Ovary (tissue), 9 donors: ENCODE data around the gene EIF3A. TPM values are rescaled to one million over a fixed set of nuclear protein-coding genes. Genes with fewer than 3 reads are reported as not detected.

Experiments
- DNase-seq, 5 donors: peaks; one replicate each; pipeline ENCODE4 v3.0.0-alpha.2; 2019 to 2020
- H3K27ac ChIP-seq, 2 donors: fragments of 200-600 bp; one replicate each; pipeline versions ENCODE4 v1.5.1 to v1.8.0; 2019 to 2022
- H3K27me3 ChIP-seq: fragments of 200-600 bp; one replicate; pipeline ENCODE4 v1.8.0; 2022
- H3K36me3 ChIP-seq: fragments of 200-600 bp; sonication (generic); one replicate; pipeline ENCODE4 v1.5.1; 2019
- H3K4me1 ChIP-seq: one replicate; pipeline ENCODE4 v1.8.1; 2013; ENCODE audit warnings: mild to moderate bottlenecking, moderate library complexity; ENCODE audit not compliant: insufficient read depth
- H3K4me3 ChIP-seq: fragments of 200-600 bp; sonication (generic); one replicate; pipeline ENCODE4 v1.5.1; 2017
- H3K9me3 ChIP-seq, 2 donors: fragments of 200-600 bp in 1 of 2; sonication (generic) in 1 of 2; one replicate each; pipeline versions ENCODE4 v1.5.1 to v1.8.1; 2013 to 2019; ENCODE audit warnings: mild to moderate bottlenecking in 1 of 2, moderate library complexity in 1 of 2
- EP300 ChIP-seq: sonication (generic); formaldehyde crosslinking; IDR thresholded peaks from one replicate; pipeline ENCODE4 v1.6.1; 2017; ENCODE audit warnings: antibody characterized with exemption
- POLR2A ChIP-seq: fragments of 450-650 bp; IDR thresholded peaks from one replicate; pipeline ENCODE4 v1.6.1; 2017; ENCODE audit warnings: antibody characterized with exemption, mild to moderate bottlenecking, moderate library complexity
- WGBS, 3 donors: extraction: QIAGEN DNeasy Blood & Tissue Kit in 1 of 3; methylation state at CpG; one replicate each; pipeline versions ENCODE4 v1.1.5 to v1.1.7; 2013 to 2017; 5-methylcytosine and 5-hydroxymethylcytosine counted together
- intact Hi-C, 4 donors: fragments of 100-400 bp; cut with DNase I; formaldehyde crosslinking; loops; one replicate each; pipeline versions ENCODE4 v1.11.0 to v1.15.1; 2022 to 2023
- polyA plus RNA-seq, 2 donors: library from polyadenylated mRNA; stranded (reverse); fragments of 200-250 nt in 1 of 2; fragments of 350-450 nt in 1 of 2; fragmentation: Illumina TruSeq in 1 of 2; extraction: RNeasy Lipid Tissue Mini Kit (QIAGEN cat#74804) in 1 of 2; gene quantifications; one replicate each; pipeline ENCODE4 v1.2.3, GENCODE V29; 2013 to 2014
- small RNA-seq: library from RNA; depleted of rRNA; stranded (forward); fragments of <200 nt; gene quantifications from one replicate; pipeline ENCODE3, GENCODE V24; 2016
- total RNA-seq, 7 donors: library from RNA; depleted of rRNA in 2 of 7; stranded (reverse); fragments of >200 nt in 2 of 7; fragmentation: NEBNext Ultra II Directional in 3 of 7; extraction: Animal tissue kit (Norgen Biotek cat#: 25700) in 3 of 7; gene quantifications; one replicate each; pipeline versions ENCODE4 v1.1.0 to v1.2.4, GENCODE V29; 2016 to 2023
- TF ChIP-seq, protein P1 (sequence below), 3 donors: fragments of 450-650 bp in 2 of 3; fragments of 200-600 bp in 1 of 3; IDR thresholded peaks; one replicate each; pipeline versions ENCODE4 v1.5.1 to v1.8.0; 2016 to 2022; ENCODE audit warnings: antibody characterized with exemption in 3 of 3, mild to moderate bottlenecking in 1 of 3
- donor health status: DM: no; HTN: no; CAD: no; lungs with moderate emphysema.
- donor health status: DM: no; HTN: no; CAD: no.
- donor health status: Bipolar disorder and iron deficiency.
- donor health status: DM: yes; HTN: yes; CAD: no.
- donor health status: DM: no; HTN: no; CAD: no.
- donor health status: DM: yes; HTN: yes; CAD: no.

EIF3A gene
- total and polyA plus RNA-seq, 9 donors: 53.9 to 113 (median 88.1) TPM

DNA sequence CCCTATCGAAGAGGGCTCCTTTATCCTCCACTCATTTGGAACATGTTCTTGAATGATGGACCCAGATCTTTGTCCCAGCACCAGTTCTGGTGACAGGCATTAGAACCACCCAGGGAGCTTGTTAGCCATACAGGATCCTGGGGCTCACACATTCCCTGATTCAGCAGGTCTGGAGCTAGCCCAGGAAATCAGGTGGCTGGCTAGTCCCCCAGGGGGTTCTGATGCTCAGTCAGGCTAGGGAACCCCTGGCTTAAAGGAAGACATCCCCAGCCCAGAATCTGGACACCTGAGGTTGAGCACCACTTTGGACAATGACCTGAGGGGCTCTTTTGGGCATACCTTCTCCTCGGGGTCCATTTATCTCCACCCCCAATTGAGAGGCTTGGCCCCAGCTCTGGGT lies 88.1 kb downstream of the EIF3A start:
- H3K27ac ChIP-seq: no peak overlapping the region
- TF ChIP-seq EP300 (no peak), POLR2A (no peak)
- TF ChIP-seq, protein P1, sequence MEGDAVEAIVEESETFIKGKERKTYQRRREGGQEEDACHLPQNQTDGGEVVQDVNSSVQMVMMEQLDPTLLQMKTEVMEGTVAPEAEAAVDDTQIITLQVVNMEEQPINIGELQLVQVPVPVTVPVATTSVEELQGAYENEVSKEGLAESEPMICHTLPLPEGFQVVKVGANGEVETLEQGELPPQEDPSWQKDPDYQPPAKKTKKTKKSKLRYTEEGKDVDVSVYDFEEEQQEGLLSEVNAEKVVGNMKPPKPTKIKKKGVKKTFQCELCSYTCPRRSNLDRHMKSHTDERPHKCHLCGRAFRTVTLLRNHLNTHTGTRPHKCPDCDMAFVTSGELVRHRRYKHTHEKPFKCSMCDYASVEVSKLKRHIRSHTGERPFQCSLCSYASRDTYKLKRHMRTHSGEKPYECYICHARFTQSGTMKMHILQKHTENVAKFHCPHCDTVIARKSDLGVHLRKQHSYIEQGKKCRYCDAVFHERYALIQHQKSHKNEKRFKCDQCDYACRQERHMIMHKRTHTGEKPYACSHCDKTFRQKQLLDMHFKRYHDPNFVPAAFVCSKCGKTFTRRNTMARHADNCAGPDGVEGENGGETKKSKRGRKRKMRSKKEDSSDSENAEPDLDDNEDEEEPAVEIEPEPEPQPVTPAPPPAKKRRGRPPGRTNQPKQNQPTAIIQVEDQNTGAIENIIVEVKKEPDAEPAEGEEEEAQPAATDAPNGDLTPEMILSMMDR (IDR thresholded peaks at IDR 0.05): no peak
- H3K36me3 ChIP-seq: no peaks in the 10 kb centered on the region
- DNase-seq: no peak
- WGBS, 3 donors: 66 to 79% (median 72%) methylated on average over 2 of the region's 2 CpGs
- no peaks in the 10 kb centered on the region for H3K4me1 ChIP-seq
- no peaks in the 10 kb centered on the region for H3K9me3 ChIP-seq
- no peaks in the 10 kb centered on the region for H3K27me3 ChIP-seq
- intact Hi-C loops: no loop called here
- no peak overlapping the region for H3K4me3 ChIP-seq

DNA sequence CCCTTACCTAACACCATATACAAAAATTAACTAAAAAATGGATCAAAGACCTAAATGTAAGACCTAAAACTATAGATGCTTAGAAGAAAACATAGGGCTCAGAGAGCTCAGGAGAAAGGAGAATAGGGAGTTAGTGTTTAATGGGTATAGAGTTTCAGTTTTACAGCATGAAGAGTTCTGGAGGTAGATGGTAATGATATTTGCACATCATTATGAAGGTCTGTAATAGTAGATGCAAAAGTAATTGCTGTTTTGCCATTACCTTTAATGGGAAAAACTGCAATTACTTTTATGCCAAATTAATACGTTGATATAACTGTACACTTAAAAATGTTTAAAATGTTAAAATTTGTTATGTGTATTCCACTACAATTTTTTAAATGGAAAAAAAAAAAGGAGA lies 90.3 kb downstream of the EIF3A start:
- WGBS, 3 donors: 74 to 88% (median 82%) methylated on average over 1 of the region's 1 CpG
- Histone ChIP-seq H3K36me3 (no peaks in the 10 kb centered on the region), H3K27ac (no peak overlapping the region), H3K4me3 (no peak overlapping the region), H3K9me3 (no peaks in the 10 kb centered on the region), H3K27me3 (no peaks in the 10 kb centered on the region), H3K4me1 (no peaks in the 10 kb centered on the region)
- no peak for TF ChIP-seq EP300
- TF ChIP-seq, protein P1 (IDR thresholded peaks at IDR 0.05): no peak
- intact Hi-C loops: no loop called here
- no peak for DNase-seq

DNA sequence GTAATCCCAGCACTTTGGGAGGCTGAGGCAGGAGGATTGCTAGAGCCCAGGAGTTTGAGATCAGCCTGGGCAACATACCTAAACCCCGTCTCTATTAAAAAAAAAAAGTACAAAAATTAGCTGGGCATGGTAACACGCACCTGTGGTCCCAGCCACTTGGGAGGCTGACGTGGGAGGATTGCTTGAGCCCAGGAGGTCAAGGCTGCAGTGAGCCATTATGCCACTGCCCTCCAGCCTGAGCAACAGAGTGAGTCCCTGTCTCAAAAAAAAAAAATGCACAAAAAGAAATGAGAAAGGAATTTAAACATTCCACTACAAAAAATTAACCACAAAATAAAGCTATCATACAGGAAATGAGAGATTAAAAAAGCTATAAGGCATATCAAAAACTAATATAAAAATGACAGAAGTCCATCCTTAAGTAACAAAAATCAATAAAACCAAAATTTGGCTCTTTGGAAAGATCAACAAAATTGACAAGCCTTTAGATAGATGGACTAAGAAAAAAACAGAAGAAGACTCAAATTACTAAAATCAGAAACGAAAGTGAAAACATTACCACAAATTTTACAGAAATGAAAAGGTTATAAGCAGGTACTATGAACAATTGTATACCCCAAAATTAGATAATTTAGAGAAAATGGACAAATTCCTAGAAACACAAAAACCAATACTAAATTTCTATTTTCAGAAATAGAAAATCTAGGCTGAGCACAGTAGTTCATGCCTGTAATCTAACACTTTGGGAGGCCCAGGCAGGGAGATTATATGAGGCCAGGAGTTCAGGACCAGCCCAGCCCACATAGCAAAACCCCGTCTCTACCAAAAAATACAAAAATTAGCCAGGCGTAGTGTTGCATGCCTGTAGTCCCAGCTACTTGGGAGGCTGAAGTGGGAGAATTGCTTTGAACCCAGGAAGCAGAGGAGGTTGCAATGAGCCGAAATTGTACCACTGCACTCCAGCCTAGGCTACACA lies 93.5 kb downstream of the EIF3A start:
- Histone ChIP-seq H3K36me3 (no peaks in the 10 kb centered on the region), H3K4me1 (no peaks in the 10 kb centered on the region), H3K9me3 (no peaks in the 10 kb centered on the region), H3K4me3 (no peak overlapping the region), H3K27ac (no peak overlapping the region), H3K27me3 (no peaks in the 10 kb centered on the region)
- intact Hi-C loops: no loop called here
- TF ChIP-seq EP300 (no peak), POLR2A (no peak)
- TF ChIP-seq, protein P1 (IDR thresholded peaks at IDR 0.05): no peak
- no peak for DNase-seq
- 63 to 75% (median 65%) methylated on average over 7 of the region's 7 CpGs for WGBS, 3 donors

DNA sequence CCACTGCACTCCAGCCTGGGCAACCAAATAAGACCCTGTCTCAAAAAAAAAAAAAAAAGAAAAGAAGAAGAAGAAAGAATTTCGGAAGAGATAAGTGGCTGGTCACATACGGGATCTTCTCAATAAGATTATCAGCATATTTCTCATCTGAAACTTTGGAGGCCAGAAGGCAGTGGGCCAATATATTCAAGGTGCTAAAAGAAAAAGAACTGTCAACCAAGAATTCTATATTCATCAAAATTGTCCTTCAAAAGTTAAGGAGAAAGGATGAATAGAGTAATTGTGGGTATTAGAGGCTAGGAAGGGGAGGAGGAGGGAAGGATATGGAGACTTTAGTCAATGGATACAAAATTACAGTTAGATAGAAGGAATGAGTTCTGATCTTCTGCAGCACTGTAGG lies 95.0 kb downstream of the EIF3A start:
- Histone ChIP-seq H3K4me1 (no peaks in the 10 kb centered on the region), H3K4me3 (no peak overlapping the region), H3K36me3 (no peaks in the 10 kb centered on the region), H3K27ac (no peak overlapping the region), H3K9me3 (no peaks in the 10 kb centered on the region), H3K27me3 (no peaks in the 10 kb centered on the region)
- intact Hi-C loops: no loop called here
- DNase-seq: no peak
- WGBS, 3 donors: 81 to 91% (median 88%) methylated on average over 2 of the region's 2 CpGs
- no peak for TF ChIP-seq POLR2A
- TF ChIP-seq, protein P1 (IDR thresholded peaks at IDR 0.05): no peak

Small RNA genes within 50 kb of the gene (small RNA-seq; reads per million reads assigned to genes)
- gene AL355598.1: not detected
- gene RF00413: not detected
- gene SNORA19: not detected

Other genes starting within 250 kb of the EIF3A start
- gene NANOS1, start 51.1 kb downstream of the EIF3A start, total RNA-seq: 1 to 10 TPM in 3 of 7 donors, under 1 TPM in 4; 0.15 to 1.8 (median 0.79) TPM
- gene NANOS1, start 51.1 kb downstream of the EIF3A start, polyA plus RNA-seq: 1 to 10 TPM in 1 of 2 donors, under 1 TPM in 1; 0.54 to 7.0 TPM
- 10 to 100 TPM; 32.3 to 53.8 (median 41.3) TPM for gene DENND10, start 23.3 kb upstream of the EIF3A start, total RNA-seq
- gene DENND10, start 23.3 kb upstream of the EIF3A start, polyA plus RNA-seq: 10 to 100 TPM; 29.9 to 34.5 TPM
- 10 to 100 TPM; 11.8 to 54.9 (median 18.5) TPM for gene SFXN4, start 84.9 kb upstream of the EIF3A start, total RNA-seq
- 10 to 100 TPM; 18.9 to 25.8 TPM for gene SFXN4, start 84.9 kb upstream of the EIF3A start, polyA plus RNA-seq
- gene PRDX3, start 98.0 kb upstream of the EIF3A start, total RNA-seq: 100 to 1,000 TPM in 2 of 7 donors, 10 to 100 TPM in 5; 65.7 to 116 (median 79.0) TPM
- gene PRDX3, start 98.0 kb upstream of the EIF3A start, polyA plus RNA-seq: 100 to 1,000 TPM in 1 of 2 donors, 10 to 100 TPM in 1; 90.3 to 159 TPM
- 100 to 1,000 TPM in 2 of 7 donors, 10 to 100 TPM in 4, 1 to 10 TPM in 1; 10.0 to 115 (median 36.9) TPM for gene GRK5, start 126.8 kb upstream of the EIF3A start, total RNA-seq
- 10 to 100 TPM; 43.4 to 62.0 TPM for gene GRK5, start 126.8 kb upstream of the EIF3A start, polyA plus RNA-seq